OCI-LY3 (cell line): ENCODE data around the gene CD40.

Experiments used
- H2AFZ ChIP-seq: fragments of 200-600, 300-600 bp; shearing (Covaris generic); 2 replicates; pipeline ENCODE4 v1.6.0; 2014; ENCODE audit warnings: antibody characterized with exemption, low read depth, low read length
- H3K27ac ChIP-seq: fragments of 200-600, 300-600 bp; sonication (generic); 2 replicates; pipeline ENCODE4 v1.5.1; 2014; ENCODE audit warnings: mild to moderate bottlenecking, low read length, moderate library complexity, mixed read lengths
- H3K27me3 ChIP-seq: fragments of 200-600, 300-600 bp; sonication (generic); 2 replicates; pipeline ENCODE4 v1.6.1; 2014; ENCODE audit warnings: low read depth, low read length, mixed read lengths
- H3K36me3 ChIP-seq: fragments of 200-600, 300-600 bp; sonication (generic); replicated peaks from 2 replicates; pipeline ENCODE3; 2014; ENCODE audit warnings: low read depth, low read length, mixed read lengths
- H3K4me1 ChIP-seq: fragments of 300-600, 200-600 bp; sonication (generic); 2 replicates; pipeline ENCODE4 v1.6.1; 2014; ENCODE audit warnings: low read length, mixed read lengths
- H3K4me2 ChIP-seq: fragments of 200-600, 300-600 bp; sonication (generic); 2 replicates; pipeline ENCODE4 v1.6.1; 2014; ENCODE audit warnings: low read length, mixed read lengths
- H3K4me3 ChIP-seq: fragments of 300-600, 200-600 bp; sonication (generic); 2 replicates; pipeline ENCODE4 v1.5.1; 2014; ENCODE audit warnings: antibody characterized with exemption, mild to moderate bottlenecking, low read length, moderate library complexity
- H3K79me2 ChIP-seq: fragments of 300-600, 200-600 bp; shearing (Covaris generic); 2 replicates; pipeline ENCODE4 v1.6.1; 2014; ENCODE audit warnings: mild to moderate bottlenecking, low read length, mixed read lengths
- H3K9ac ChIP-seq: fragments of 300-600, 200-600 bp; shearing (Covaris generic); 2 replicates; pipeline ENCODE4 v1.6.0; 2014; ENCODE audit warnings: mild to moderate bottlenecking, low read length, moderate library complexity
- H3K9me3 ChIP-seq: fragments of 200-600, 300-600 bp; shearing (Covaris generic); 2 replicates; pipeline ENCODE4 v1.6.1; 2014; ENCODE audit warnings: low read length, mixed read lengths; ENCODE audit not compliant: insufficient read depth
- H4K20me1 ChIP-seq: fragments of 200-600, 300-600 bp; sonication (generic); 2 replicates; pipeline ENCODE4 v1.6.1; 2016; ENCODE audit warnings: low read length, mixed read lengths; ENCODE audit not compliant: insufficient read depth
- EZH2phosphoT487 ChIP-seq: fragments of 200-600 bp; shearing (Covaris generic); IDR thresholded peaks from 2 replicates; pipeline ENCODE4 v1.6.1; 2018; ENCODE audit warnings: antibody characterized with exemption, mixed run types, low read depth
- TF ChIP-seq, protein P1 (sequence below): fragments of 200-600, 300-600 bp; sonication (generic); IDR thresholded peaks from 2 replicates; pipeline ENCODE4 v1.5.1; 2014; ENCODE audit warnings: antibody characterized with exemption, low read length, low read depth

The CD40 gene

DNA sequence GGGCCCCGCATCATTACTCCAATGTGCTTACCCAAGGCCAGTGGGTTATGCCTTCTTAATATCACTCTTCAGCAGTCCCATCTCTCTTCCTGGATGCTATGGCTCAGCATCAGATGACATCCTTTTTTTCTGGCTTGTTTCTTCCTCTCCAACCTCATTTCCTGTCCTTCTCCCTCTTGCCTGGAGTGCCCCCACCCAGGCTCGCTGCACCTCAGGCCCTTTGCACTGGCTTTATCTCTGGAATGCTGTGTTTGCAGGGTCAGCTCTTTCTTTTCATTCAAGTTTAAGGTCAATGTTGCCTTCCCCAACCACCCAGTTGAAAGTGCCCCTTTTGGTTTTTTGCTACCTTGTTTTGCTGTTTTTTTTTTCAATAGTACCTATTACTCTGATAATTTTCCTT, 36.7 kb downstream of the CD40 start:
- H3K9ac ChIP-seq: no peak overlapping the region
- H3K79me2 ChIP-seq: no peaks in the 10 kb centered on the region
- H2AFZ ChIP-seq: no peak overlapping the region
- H3K9me3 ChIP-seq: no peaks in the 10 kb centered on the region
- TF ChIP-seq, protein P1, sequence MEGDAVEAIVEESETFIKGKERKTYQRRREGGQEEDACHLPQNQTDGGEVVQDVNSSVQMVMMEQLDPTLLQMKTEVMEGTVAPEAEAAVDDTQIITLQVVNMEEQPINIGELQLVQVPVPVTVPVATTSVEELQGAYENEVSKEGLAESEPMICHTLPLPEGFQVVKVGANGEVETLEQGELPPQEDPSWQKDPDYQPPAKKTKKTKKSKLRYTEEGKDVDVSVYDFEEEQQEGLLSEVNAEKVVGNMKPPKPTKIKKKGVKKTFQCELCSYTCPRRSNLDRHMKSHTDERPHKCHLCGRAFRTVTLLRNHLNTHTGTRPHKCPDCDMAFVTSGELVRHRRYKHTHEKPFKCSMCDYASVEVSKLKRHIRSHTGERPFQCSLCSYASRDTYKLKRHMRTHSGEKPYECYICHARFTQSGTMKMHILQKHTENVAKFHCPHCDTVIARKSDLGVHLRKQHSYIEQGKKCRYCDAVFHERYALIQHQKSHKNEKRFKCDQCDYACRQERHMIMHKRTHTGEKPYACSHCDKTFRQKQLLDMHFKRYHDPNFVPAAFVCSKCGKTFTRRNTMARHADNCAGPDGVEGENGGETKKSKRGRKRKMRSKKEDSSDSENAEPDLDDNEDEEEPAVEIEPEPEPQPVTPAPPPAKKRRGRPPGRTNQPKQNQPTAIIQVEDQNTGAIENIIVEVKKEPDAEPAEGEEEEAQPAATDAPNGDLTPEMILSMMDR: no peak
- no peak for TF ChIP-seq EZH2phosphoT487
- no peak overlapping the region for H3K4me2 ChIP-seq
- H3K27ac ChIP-seq: no peak overlapping the region
- H3K4me3 ChIP-seq: no peak overlapping the region
- H3K27me3 ChIP-seq: peaks cover 35% of the 10 kb centered on the region
- peaks cover 14% of the 10 kb centered on the region for H3K4me1 ChIP-seq
- no peaks in the 10 kb centered on the region for H3K36me3 ChIP-seq
- H4K20me1 ChIP-seq: no peaks in the 10 kb centered on the region

DNA sequence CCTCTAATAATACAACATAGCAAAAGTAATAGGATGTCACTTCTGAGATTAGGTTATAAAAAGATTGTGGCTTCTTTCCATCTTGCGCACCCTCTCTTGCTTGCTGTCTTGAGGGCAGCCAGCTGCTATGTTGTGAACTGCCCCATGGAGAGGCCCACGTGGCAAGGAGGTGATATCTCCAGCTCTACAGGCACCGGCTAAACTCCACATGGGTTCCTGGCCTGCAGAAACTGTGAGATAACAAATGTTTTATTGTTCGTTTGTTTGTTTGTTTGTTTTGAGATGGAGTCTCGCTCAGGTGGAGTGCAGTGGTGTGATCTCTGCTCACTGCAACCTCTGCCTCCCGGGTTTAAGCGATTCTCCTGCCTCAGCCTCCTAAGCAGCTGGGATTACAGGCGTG, 38.0 kb downstream of the CD40 start:
- Histone ChIP-seq H3K9ac (no peak overlapping the region), H3K4me3 (no peak overlapping the region), H3K27me3 (peaks cover 47% of the 10 kb centered on the region), H3K4me1 (peaks cover 19% of the 10 kb centered on the region), H3K36me3 (no peaks in the 10 kb centered on the region), H3K79me2 (no peaks in the 10 kb centered on the region), H4K20me1 (no peaks in the 10 kb centered on the region), H3K4me2 (no peak overlapping the region), H2AFZ (no peak overlapping the region), H3K27ac (no peak overlapping the region), H3K9me3 (no peaks in the 10 kb centered on the region)
- TF ChIP-seq, protein P1: no peak
- TF ChIP-seq EZH2phosphoT487: no peak

DNA sequence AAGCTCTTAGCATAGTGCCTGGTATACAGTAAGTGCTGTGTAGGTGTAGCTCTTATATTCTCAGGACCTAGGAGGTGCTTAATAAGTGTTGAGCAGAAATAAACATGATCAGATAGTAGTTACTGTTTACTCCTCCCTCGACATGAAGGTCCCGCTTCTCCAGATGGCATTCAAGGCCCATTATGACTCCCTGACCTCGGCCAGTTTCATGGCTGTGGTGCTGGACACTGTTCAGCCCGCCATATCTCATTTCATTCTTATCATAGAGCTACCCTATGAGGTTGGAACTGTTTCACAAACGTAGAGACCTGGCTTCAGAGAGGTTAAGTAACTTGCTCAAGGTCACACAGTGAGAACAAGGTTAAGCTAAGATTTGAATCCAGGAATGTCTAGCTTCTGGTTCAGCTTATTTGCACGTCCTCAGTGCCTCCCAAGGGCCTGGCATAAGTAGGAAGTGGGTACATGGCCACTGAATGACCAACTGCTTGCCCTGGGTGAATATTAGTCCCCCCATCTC, 39.0 kb downstream of the CD40 start:
- Histone ChIP-seq H3K79me2 (no peaks in the 10 kb centered on the region), H2AFZ (no peak overlapping the region), H3K9ac (no peak overlapping the region), H3K36me3 (no peaks in the 10 kb centered on the region), H4K20me1 (no peaks in the 10 kb centered on the region), H3K27ac (no peak overlapping the region), H3K4me1 (peaks cover 19% of the 10 kb centered on the region), H3K4me2 (no peak overlapping the region), H3K27me3 (peaks cover 58% of the 10 kb centered on the region), H3K9me3 (no peaks in the 10 kb centered on the region), H3K4me3 (no peak overlapping the region)
- TF ChIP-seq EZH2phosphoT487: no peak
- TF ChIP-seq, protein P1: no peak

DNA sequence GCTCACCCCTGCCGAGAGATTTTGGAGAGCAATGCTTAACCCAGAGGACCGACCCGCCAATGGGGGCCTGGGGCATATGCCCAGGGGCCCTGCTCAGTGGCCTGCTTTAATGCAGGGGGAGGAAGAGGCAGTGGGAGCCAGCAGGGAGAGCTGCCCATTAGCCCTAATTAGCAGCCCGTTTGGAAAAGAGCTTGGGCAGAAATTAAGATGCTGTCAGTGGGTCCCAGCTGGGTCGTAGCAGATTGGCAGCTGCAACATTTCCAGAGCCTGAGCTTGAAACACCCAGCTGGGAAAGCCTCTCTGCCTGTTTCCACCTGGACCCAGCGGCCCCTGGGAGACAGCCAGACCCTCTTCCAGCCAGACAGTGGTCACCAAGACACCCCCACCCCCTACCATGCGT, 39.5 kb downstream of the CD40 start:
- Histone ChIP-seq H3K79me2 (no peaks in the 10 kb centered on the region), H3K9me3 (no peaks in the 10 kb centered on the region), H3K4me2 (no peak overlapping the region), H3K9ac (no peak overlapping the region), H3K4me3 (no peak overlapping the region), H3K36me3 (no peaks in the 10 kb centered on the region), H3K4me1 (peaks cover 19% of the 10 kb centered on the region), H2AFZ (no peak overlapping the region), H3K27ac (no peak overlapping the region), H4K20me1 (no peaks in the 10 kb centered on the region), H3K27me3 (peaks cover 63% of the 10 kb centered on the region)
- TF ChIP-seq EZH2phosphoT487: no peak
- TF ChIP-seq, protein P1: no peak
